A673 (cell line): ENCODE data around the gene SFXN5. TPM values are rescaled to one million over a fixed set of nuclear protein-coding genes. Genes with fewer than 3 reads are reported as not detected.

Experiments used
- BruUV-seq: library from RNA; stranded (reverse); fragments of 400-500 nt; replicated peaks from 2 replicates; lab custom pipeline; 2021; lab: Mats Ljungman, UMichigan
- CTCF ChIA-PET: fragments of 300-600 bp; sonication (Branson Sonifier 250); formaldehyde crosslinking; loops from one replicate; lab custom pipeline; 2022; ENCODE audit warnings: antibody characterized with exemption; lab: Charles Lee
- POLR2A ChIA-PET: fragments of 300-600 bp; sonication (Branson Sonifier 250); formaldehyde crosslinking; loops from one replicate; lab custom pipeline; 2022; ENCODE audit warnings: antibody characterized with exemption; ENCODE audit not compliant: low non-redundant PET; lab: Charles Lee
- DNase-seq: peaks from one replicate; pipeline ENCODE4 v3.0.0-alpha.2; 2015; ENCODE audit warnings: low spot score
- H3K27ac ChIP-seq: fragments of 200-600 bp; sonication (generic); 2 replicates; pipeline ENCODE4 v1.5.1; 2016; ENCODE audit warnings: mixed run types, low read depth, mild to moderate bottlenecking, mixed read lengths, antibody characterized with exemption, low read length; ENCODE audit not compliant: poor library complexity, severe bottlenecking
- H3K27me3 ChIP-seq: fragments of 200-600 bp; sonication (generic); replicated peaks from 2 replicates; pipeline ENCODE4 v1.6.1; 2017; ENCODE audit warnings: mixed run types, low read depth, mild to moderate bottlenecking, mixed read lengths, antibody characterized with exemption, low read length; ENCODE audit not compliant: insufficient read depth, poor library complexity
- H3K36me3 ChIP-seq: fragments of 200-600 bp; sonication (generic); 2 replicates; pipeline ENCODE4 v1.6.1; 2016; ENCODE audit warnings: mixed run types, mild to moderate bottlenecking, mixed read lengths, antibody characterized with exemption, low read length; ENCODE audit not compliant: insufficient read depth, poor library complexity, severe bottlenecking
- H3K4me1 ChIP-seq: fragments of 200-600 bp; sonication (generic); 2 replicates; pipeline ENCODE4 v1.6.1; 2017; ENCODE audit warnings: mixed run types, mild to moderate bottlenecking, mixed read lengths, antibody characterized with exemption, low read length; ENCODE audit not compliant: insufficient read depth, poor library complexity, severe bottlenecking
- H3K4me3 ChIP-seq: fragments of 200-600 bp; sonication (generic); 2 replicates; pipeline ENCODE4 v1.5.1; 2016; ENCODE audit warnings: low read depth, mixed run types, mild to moderate bottlenecking, mixed read lengths, low read length; ENCODE audit not compliant: poor library complexity, severe bottlenecking
- H3K9me3 ChIP-seq: fragments of 200-600 bp; sonication (generic); 2 replicates; pipeline ENCODE4 v1.6.1; 2016; ENCODE audit warnings: mixed run types, low read depth, mild to moderate bottlenecking, mixed read lengths, antibody characterized with exemption, low read length; ENCODE audit not compliant: poor library complexity, severe bottlenecking
- EZH2 ChIP-seq: fragments of 200-600 bp; sonication (generic); IDR thresholded peaks from 2 replicates; pipeline ENCODE4 v1.6.1; 2017; ENCODE audit warnings: borderline replicate concordance, low read depth, mild to moderate bottlenecking, mixed read lengths, antibody characterized with exemption, low read length; ENCODE audit not compliant: poor library complexity, severe bottlenecking
- intact Hi-C: fragments of 100-400 bp; cut with micrococcal nuclease; formaldehyde crosslinking; loops from one replicate; pipeline ENCODE4 v1.10.0; 2022; ENCODE audit not compliant: unreplicated experiment
- total RNA-seq: library from RNA; stranded (reverse); gene quantifications from 2 replicates; pipeline ENCODE4 v1.2.3, GENCODE V29; 2021
- TF ChIP-seq, protein P1 (sequence below): fragments of 300-800, 200-600 bp; sonication (generic); conservative IDR thresholded peaks from 2 replicates; pipeline ENCODE4 v1.5.1; 2017; ENCODE audit warnings: low read depth, mild to moderate bottlenecking, antibody characterized with exemption, low read length, moderate library complexity, mixed read lengths

Gene SFXN5
- total RNA-seq, 1 experiment from 2014 or later: 23.1 TPM

DNA sequence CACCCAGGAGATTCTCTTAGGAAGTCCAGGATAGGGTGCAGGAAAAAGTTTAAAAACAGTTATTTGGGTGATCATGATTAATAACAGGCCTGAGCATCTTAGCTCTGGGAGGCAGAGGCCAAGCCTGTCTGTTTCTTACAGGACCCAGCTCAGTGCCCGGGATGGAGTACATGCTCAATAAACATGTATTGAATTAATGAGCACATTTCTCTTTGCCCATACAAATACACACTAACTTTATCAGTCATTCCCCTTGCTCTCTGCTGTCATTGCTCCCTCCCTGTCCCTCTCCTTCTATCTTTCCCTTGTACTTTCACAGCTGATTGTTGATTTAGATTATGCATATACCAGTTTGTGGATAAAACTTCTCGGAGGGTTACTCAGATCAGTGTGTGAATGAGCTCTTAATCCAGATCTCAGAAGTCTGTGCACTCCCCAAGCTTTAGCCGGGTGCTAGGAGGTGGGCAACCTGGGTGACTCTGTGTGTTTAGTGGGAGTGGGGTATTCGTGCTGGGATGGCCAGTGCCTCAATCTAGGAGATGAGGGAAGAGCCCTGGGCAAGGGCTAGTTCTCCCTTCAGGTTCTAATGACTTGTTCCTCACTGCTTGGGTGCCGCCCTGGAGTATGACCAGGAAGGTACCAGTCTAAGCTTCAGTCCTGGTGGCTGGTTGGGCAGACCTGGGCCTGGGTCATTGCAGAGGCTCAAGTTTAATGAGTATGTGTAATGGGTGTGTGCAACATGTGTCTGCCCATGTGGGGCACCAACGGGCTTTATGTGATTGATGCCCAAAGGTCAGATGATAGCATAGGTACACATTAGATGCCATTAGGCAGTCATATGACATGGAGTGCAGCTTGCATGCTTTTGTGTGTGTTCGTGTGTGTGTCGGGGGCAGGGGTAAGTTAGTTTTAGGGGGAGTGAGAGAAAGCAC is 143.6 kb downstream of the SFXN5 start:
- intact Hi-C loops: no loop called here
- no peak overlapping the region for H3K27ac ChIP-seq
- POLR2A ChIA-PET: no interaction called here
- no peak overlapping the region for H3K4me3 ChIP-seq
- H3K4me1 ChIP-seq: no peaks in the 10 kb centered on the region
- H3K9me3 ChIP-seq: no peaks in the 10 kb centered on the region
- no peaks in the 10 kb centered on the region for H3K36me3 ChIP-seq
- BruUV-seq: no TSS peak
- no peak for DNase-seq
- no peak for TF ChIP-seq EZH2
- TF ChIP-seq, protein P1, sequence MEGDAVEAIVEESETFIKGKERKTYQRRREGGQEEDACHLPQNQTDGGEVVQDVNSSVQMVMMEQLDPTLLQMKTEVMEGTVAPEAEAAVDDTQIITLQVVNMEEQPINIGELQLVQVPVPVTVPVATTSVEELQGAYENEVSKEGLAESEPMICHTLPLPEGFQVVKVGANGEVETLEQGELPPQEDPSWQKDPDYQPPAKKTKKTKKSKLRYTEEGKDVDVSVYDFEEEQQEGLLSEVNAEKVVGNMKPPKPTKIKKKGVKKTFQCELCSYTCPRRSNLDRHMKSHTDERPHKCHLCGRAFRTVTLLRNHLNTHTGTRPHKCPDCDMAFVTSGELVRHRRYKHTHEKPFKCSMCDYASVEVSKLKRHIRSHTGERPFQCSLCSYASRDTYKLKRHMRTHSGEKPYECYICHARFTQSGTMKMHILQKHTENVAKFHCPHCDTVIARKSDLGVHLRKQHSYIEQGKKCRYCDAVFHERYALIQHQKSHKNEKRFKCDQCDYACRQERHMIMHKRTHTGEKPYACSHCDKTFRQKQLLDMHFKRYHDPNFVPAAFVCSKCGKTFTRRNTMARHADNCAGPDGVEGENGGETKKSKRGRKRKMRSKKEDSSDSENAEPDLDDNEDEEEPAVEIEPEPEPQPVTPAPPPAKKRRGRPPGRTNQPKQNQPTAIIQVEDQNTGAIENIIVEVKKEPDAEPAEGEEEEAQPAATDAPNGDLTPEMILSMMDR: no peak
- peaks cover 76% of the 10 kb centered on the region for H3K27me3 ChIP-seq
- CTCF ChIA-PET: no interaction called here

DNA sequence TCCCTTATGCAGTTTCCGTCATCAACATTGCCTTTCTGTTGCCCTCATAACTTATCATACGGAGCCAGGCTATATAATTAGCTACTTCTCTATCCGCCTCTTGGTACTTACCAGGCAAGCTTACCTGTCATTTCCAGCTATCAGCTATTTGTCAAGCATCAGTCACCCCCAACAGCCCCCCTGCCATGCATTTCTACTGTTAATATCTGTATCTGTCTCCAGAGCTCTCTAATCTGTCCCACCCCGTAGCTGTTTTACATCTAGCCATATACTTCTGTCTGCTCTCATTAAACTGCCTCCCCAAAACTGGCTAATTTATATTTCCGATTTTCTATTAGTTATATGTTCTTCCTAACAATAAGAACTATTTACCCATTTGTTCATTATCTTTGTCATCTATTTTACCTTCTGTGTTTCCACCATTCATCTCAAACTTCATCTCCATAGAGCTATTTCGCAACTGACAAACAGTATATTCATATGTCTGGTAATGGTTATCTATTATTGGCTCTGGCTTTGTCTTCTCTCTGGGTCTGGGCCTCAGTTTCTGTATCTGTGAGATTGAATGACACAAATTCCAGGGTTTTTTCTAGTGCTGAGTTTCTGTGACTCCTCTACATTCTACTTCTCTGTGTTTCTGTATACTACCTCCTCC is 144.6 kb downstream of the SFXN5 start:
- no peak overlapping the region for H3K4me3 ChIP-seq
- DNase-seq: no peak
- POLR2A ChIA-PET: no interaction called here

DNA sequence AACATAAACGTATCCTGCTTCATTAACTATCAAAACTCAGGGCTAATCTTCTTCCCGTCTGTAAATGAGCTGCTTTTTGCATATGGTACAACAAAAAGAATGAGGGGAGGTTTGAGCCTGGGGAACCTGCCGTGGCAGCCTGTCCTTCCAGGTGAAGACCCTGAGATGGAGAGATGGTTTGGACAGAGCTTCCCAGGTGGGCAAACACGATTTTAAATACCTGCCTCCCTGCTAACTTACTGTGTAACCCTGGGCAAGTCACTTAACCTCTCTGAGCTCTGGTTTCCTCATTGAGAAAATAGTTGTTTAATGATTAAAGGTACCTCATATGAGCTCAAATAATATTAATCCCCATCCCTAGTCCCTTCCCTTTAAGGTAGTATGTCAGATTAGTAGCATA is 145.1 kb downstream of the SFXN5 start:
- no peak for DNase-seq
- TF ChIP-seq, protein P1: no peak
- TF ChIP-seq EZH2: no peak

More for the DNA sequence above, 144.6 kb downstream of the SFXN5 start:
- H3K27me3 ChIP-seq: peaks cover 86% of the 10 kb centered on the region
- BruUV-seq: no TSS peak
- no peaks in the 10 kb centered on the region for H3K4me1 ChIP-seq
- CTCF ChIA-PET: no interaction called here
- H3K36me3 ChIP-seq: no peaks in the 10 kb centered on the region
- intact Hi-C loops: no loop called here
- no peaks in the 10 kb centered on the region for H3K9me3 ChIP-seq
- H3K27ac ChIP-seq: no peak overlapping the region
- no peak for TF ChIP-seq EZH2
- TF ChIP-seq, protein P1: no peak

More for the DNA sequence above, 145.1 kb downstream of the SFXN5 start:
- no peaks in the 10 kb centered on the region for H3K4me1 ChIP-seq
- intact Hi-C loops: no loop called here
- no peaks in the 10 kb centered on the region for H3K9me3 ChIP-seq
- H3K27me3 ChIP-seq: peaks cover 92% of the 10 kb centered on the region
- no peak overlapping the region for H3K27ac ChIP-seq
- CTCF ChIA-PET: no interaction called here
- H3K4me3 ChIP-seq: no peak overlapping the region
- POLR2A ChIA-PET: interaction anchor here (0.7 kb wide), 1 partner anchor 64 kb away, joined by 3 read pairs; no protein-coding TSS in a partner anchor
- no TSS peak for BruUV-seq
- no peaks in the 10 kb centered on the region for H3K36me3 ChIP-seq
